DMS53 treated with DMSO at 0.1 percent for 48 hours (cell line): ENCODE results near the gene PAM16.
"Not testable (repeated sequence)": the region's sequence is repeated elsewhere in the genome, so short reads cannot be mapped to it uniquely, and the experiment has no call there.

Experiments used
- DNase-seq: peaks from one replicate; lab custom pipeline; 2025; ENCODE audit not compliant: unreplicated experiment; lab: John Stamatoyannopoulos, UW

Gene PAM16

GRCh38 chr16:4353675-4354074 is 2.6 kb upstream of the PAM16 start:
- no peak for DNase-seq

- no peak for DNase-seq
Measured at GRCh38 chr16:4352843-4353242, 1.7 kb upstream of the PAM16 start.

- no peak for DNase-seq
Measured at GRCh38 chr16:4351880-4352279, 759 bp upstream of the PAM16 start.

GRCh38 chr16:4350365-4350786 is 745 bp downstream of the PAM16 start:
- DNase-seq = no peak

GRCh38 chr16:4349332-4349731 is 1.8 kb downstream of the PAM16 start:
- DNase-seq = no peak

GRCh38 chr16:4347765-4348509 is 3.2 kb downstream of the PAM16 start:
- no peak for DNase-seq

GRCh38 chr16:4347010-4347409 is 4.1 kb downstream of the PAM16 start:
- no peak for DNase-seq

- peak; percentile 42 for DNase-seq
Measured at GRCh38 chr16:4345836-4346781, 5.0 kb downstream of the PAM16 start.

GRCh38 chr16:4344983-4345835 is 5.9 kb downstream of the PAM16 start:
- peak; percentile 51 for DNase-seq

- not testable (repeated sequence) for DNase-seq
Measured at GRCh38 chr16:4344300-4344982, 6.7 kb downstream of the PAM16 start.

GRCh38 chr16:4342866-4343744 is 8.0 kb downstream of the PAM16 start:
- no peak for DNase-seq

- DNase-seq = no peak
Measured at GRCh38 chr16:4341250-4341649, 9.9 kb downstream of the PAM16 start.

GRCh38 chr16:4340443-4340842 is 10.7 kb downstream of the PAM16 start:
- no peak for DNase-seq

- DNase-seq = no peak
Measured at GRCh38 chr16:4339909-4340308, 11.2 kb downstream of the PAM16 start.

- no peak for DNase-seq
Measured at GRCh38 chr16:4339455-4339854, 11.7 kb downstream of the PAM16 start.

GRCh38 chr16:4338712-4339299 is 12.3 kb downstream of the PAM16 start:
- no peak for DNase-seq

GRCh38 chr16:4338125-4338582 is 13.0 kb downstream of the PAM16 start:
- no peak for DNase-seq

- DNase-seq = no peak
Measured at GRCh38 chr16:4337540-4338088, 13.5 kb downstream of the PAM16 start.
